GM12872 (cell line): ENCODE data around the gene TMEM175.

Experiments
- TF ChIP-seq, protein P1 (sequence below): IDR thresholded peaks from 3 replicates; pipeline ENCODE4 v1.5.1; 2011; ENCODE audit warnings: low read depth, mild to moderate bottlenecking, low read length, moderate library complexity; ENCODE audit not compliant: insufficient read depth

Gene TMEM175

DNA sequence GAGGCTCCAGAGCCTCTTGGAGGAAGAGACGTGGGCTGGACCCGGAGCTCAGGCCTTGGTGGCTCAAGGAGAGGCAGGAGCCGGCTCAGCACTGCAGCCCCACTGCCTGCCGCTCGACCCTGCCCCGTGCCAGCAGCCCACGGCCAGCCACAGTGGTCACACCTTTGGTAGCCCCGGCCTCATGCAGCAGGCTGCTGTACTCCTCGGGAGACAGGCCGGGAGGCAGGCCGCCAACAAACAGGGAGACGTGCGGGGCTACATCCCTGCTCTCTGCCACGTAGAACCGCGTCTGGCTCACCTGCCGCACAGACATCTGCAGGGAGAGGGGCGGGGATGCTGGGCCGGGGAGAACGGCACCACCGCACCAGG is 33.5 kb downstream of the TMEM175 start:
- TF ChIP-seq, protein P1, sequence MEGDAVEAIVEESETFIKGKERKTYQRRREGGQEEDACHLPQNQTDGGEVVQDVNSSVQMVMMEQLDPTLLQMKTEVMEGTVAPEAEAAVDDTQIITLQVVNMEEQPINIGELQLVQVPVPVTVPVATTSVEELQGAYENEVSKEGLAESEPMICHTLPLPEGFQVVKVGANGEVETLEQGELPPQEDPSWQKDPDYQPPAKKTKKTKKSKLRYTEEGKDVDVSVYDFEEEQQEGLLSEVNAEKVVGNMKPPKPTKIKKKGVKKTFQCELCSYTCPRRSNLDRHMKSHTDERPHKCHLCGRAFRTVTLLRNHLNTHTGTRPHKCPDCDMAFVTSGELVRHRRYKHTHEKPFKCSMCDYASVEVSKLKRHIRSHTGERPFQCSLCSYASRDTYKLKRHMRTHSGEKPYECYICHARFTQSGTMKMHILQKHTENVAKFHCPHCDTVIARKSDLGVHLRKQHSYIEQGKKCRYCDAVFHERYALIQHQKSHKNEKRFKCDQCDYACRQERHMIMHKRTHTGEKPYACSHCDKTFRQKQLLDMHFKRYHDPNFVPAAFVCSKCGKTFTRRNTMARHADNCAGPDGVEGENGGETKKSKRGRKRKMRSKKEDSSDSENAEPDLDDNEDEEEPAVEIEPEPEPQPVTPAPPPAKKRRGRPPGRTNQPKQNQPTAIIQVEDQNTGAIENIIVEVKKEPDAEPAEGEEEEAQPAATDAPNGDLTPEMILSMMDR: no peak

DNA sequence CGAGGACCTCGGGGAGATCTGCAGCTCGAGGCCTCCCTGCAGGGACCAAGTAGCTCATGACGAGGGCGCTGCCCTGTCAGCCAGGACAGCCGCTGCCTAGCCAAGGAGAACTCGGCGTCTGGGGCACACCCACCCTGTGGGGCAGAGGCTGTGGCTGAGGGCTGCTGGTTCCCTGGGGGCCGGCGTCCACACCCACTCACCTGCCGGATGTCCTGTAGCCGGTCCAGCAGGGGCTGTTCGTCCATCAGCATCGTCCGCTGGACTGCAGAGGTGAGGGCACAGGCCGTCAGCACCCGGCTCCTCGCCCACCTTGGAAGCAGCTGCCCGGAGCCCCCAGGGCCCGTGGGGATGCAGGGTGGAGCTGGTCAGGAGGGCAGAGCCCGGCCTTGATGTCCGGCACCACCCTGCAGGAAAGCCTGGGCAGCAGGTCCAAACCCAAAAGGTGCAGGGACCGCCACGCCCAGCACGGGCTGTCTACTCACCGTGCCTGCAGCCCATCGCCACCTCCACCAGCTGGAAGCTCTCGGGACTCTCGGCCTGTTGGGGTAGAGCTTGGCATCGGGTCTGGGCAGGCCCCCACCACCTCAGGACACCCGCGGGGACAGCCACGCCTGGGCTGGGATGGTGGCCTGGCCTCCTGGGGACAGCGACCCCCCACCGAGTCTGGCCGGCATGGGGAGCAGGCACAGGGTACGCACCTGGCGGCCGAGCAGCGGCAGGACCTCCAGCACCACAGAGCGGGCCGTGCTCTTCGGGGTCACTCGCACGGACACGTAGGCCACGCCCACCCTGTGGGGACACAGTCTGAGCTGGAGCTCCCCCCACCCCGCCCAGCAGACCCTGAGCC is 34.2 kb downstream of the TMEM175 start:
- TF ChIP-seq, protein P1: no peak

DNA sequence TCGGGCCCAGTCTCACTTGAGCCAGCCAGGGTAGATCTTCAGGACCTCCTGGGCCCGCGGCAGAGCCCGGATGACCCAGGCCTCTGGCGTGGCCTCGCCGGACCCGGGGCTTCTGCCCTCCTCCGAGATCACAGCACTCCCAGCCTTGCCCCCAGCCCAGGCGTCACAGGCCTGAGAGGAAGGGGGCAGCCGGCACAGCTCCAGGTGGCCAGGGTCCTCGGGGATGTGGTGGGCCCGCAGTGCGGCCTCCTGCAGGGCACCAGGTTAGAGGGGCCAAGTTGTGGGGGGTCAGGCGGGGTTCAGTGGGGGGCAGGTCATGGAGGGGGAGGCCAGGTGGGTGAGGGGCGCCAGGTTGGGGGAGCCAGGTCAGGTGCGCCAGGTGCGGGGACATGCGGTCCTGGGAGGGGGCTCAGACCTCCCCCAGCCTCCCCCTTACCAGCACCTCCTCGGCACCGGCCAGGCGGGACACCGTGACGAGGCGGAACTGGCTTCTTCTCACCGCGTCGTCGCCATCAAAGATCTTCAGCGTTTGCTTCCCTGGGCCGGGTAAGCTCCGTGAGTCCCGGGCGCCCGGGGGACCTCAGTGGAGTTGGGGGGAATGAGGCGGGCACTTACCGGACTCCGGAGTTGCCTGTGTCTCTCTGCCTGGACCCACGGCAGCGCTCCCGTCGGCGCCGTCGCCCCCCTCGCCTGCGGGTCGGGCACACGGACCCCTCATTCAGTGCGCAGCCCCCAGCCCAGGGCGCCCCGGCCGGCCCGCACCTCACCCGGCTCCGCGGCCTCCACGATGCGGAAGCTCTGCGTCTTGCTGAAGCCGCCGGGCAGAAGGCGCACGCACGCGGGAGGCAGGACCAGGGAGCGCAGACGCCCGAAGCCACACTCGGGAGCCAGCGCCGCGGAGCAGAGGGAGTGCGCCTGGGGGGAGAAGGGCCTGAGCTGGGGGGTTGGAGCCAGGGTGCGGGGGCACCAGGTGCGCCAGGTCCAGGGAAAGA is 35.1 kb downstream of the TMEM175 start:
- TF ChIP-seq, protein P1: no peak

DNA sequence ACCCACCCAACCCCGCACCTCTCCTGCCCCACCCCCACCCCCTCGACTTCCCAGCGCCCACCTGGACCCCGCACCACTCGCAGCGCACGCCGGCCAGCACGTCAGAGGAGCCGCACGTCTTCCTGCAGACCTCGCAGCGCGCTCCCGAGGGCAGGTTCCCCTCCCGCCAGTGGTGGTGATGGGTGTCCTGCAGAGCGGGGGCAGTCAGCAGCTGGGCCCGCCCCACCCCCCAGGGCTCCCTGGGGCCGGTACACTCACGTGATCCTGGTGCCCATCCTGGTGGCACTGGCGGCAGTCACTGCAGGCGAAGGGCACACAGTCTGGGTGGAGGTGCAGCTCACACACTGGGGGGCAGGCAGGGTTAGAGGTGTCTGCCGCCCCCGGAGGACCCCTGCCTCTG is 36.0 kb downstream of the TMEM175 start:
- TF ChIP-seq, protein P1: no peak

DNA sequence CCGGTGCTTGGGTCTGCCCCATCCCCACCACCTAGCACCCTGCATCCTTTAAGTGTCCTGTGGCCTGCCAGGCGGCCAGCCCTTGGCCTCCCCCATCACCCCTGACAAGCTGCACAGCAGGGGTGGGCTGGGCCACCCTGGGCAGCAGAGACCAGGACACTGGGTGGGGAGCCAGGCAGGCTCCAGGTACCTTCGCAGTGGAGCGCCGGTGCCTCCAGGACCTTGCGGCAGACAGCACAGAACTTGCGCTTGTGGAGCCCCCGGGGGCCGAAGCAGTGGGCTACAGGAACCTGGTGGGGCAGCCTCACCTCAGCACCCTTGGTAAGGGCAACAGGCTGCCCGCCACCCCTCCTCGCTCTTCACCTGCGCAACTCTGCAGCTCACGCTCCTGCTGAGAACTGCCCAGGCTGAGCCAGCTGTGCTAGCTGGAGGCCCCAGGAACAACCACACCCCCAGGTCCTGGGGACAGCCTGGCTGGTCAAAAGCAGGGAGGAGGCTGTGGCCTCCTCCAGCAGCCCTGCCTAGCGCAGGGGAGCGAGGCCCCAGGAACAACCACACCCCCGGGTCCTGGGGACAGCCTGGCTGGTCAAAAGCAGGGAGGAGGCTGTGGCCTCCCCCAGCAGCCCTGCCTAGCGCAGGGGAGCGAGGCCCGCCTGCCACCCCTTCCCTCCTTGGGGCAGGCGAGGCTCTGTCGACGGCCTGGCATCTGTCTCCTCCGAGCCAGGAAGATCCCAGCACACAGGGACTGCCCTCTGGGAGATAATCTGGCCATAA is 36.5 kb downstream of the TMEM175 start:
- TF ChIP-seq, protein P1: no peak

DNA sequence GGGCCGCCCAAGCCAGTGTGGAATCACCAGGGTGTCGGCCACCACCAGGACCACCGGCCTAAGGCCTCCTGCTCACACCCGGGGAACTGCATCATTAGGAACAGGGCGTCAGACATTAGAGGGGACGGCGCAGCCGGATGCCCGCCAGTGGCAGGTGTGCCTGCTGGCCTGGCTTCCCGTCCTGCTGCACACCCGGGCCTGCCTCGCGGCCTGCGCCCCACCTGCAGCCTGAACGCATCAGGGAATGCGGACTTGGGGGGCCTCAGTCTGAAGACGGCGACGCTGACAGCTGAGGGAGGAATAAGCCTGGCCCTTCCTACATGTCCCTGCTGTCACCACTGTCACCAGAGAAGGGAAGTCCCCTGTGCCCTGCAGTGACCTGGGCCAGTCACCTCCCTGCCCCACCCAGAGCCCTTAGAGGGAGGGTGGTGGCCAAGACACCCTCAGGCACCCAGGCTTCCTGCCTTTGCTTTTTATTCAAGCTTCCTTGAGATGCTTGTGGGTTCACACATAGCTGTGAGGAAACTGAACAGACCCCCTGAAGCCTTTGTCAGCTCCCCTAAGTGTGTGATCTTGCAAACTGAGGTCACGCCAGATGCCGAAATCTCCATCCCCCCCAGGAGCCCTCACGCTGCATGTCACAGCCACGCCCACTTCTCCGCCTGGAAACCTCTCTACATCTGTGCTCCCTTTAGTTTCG is 37.9 kb downstream of the TMEM175 start:
- TF ChIP-seq, protein P1: no peak
